SK-N-SH treated with all-trans-retinoic acid at 6 μM for 48 hours (cell line): Measurements from ENCODE around the gene RIMBP3C.
"Not testable (repeated sequence)": the region's sequence is repeated elsewhere in the genome, so short reads cannot be mapped to it uniquely, and the experiment has no call there.

Experiments used
- CSDC2 ChIP-seq: fragments of 250-450 bp; sonication (Bioruptor Pico); IDR thresholded peaks from 2 replicates; pipeline ENCODE4 v1.5.0; 2020; ENCODE audit warnings: mild to moderate bottlenecking, moderate library complexity
- ESRRG ChIP-seq: fragments of 250-450 bp; sonication (Bioruptor Pico); IDR thresholded peaks from 2 replicates; pipeline ENCODE4 v1.6.1; 2021; ENCODE audit warnings: mild to moderate bottlenecking
- ISL1 ChIP-seq: fragments of 250-450 bp; sonication (Bioruptor Pico); IDR thresholded peaks from 2 replicates; pipeline ENCODE4 v2.1.2; 2022; ENCODE audit warnings: mild to moderate bottlenecking, moderate library complexity
- RARB ChIP-seq: fragments of 250-450 bp; sonication (Bioruptor Pico); IDR thresholded peaks from 2 replicates; pipeline ENCODE4 v1.8.0; 2021; ENCODE audit warnings: mild to moderate bottlenecking, moderate library complexity
- TOX ChIP-seq: fragments of 250-450 bp; sonication (Bioruptor Pico); IDR thresholded peaks from 2 replicates; pipeline ENCODE4 v1.8.0; 2021; ENCODE audit warnings: mild to moderate bottlenecking, moderate library complexity, borderline replicate concordance
- ZC3H10 ChIP-seq: fragments of 250-450 bp; sonication (Bioruptor Pico); IDR thresholded peaks from 2 replicates; pipeline ENCODE4 v1.5.1; 2021; ENCODE audit warnings: mild to moderate bottlenecking, moderate library complexity
- ZFP3 ChIP-seq: fragments of 250-450 bp; sonication (Bioruptor Pico); IDR thresholded peaks from 2 replicates; pipeline ENCODE4 v1.5.0; 2020; ENCODE audit warnings: mild to moderate bottlenecking, moderate library complexity
- ZFP30 ChIP-seq: fragments of 450-650 bp; formaldehyde crosslinking; IDR thresholded peaks from 2 replicates; pipeline ENCODE4 v1.5.0; 2022; ENCODE audit warnings: mild to moderate bottlenecking, moderate library complexity
- ZNF565 ChIP-seq: fragments of 450-650 bp; formaldehyde crosslinking; conservative IDR thresholded peaks from 2 replicates; pipeline ENCODE4 v1.5.0; 2020; ENCODE audit warnings: low read depth, mild to moderate bottlenecking, moderate library complexity
- ZNF8 ChIP-seq: fragments of 450-650 bp; formaldehyde crosslinking; IDR thresholded peaks from 2 replicates; pipeline ENCODE4 v1.5.0; 2020; ENCODE audit warnings: mild to moderate bottlenecking, moderate library complexity
- TF ChIP-seq, protein P1 (sequence below): fragments of 250-450 bp; sonication (Bioruptor Pico); IDR thresholded peaks from 2 replicates; pipeline ENCODE4 v1.5.1; 2020; ENCODE audit warnings: low read depth, mild to moderate bottlenecking, moderate library complexity
- TF ChIP-seq, protein P2 (sequence below): fragments of 250-450 bp; sonication (Bioruptor Pico); IDR thresholded peaks from 2 replicates; pipeline ENCODE4 v1.8.0; 2020; ENCODE audit warnings: mild to moderate bottlenecking, moderate library complexity, borderline replicate concordance
- TF ChIP-seq, protein P3 (sequence below): fragments of 250-450 bp; sonication (Bioruptor Pico); IDR thresholded peaks from 2 replicates; pipeline ENCODE4 v1.5.1; 2021; ENCODE audit warnings: mild to moderate bottlenecking, moderate library complexity

DNA sequence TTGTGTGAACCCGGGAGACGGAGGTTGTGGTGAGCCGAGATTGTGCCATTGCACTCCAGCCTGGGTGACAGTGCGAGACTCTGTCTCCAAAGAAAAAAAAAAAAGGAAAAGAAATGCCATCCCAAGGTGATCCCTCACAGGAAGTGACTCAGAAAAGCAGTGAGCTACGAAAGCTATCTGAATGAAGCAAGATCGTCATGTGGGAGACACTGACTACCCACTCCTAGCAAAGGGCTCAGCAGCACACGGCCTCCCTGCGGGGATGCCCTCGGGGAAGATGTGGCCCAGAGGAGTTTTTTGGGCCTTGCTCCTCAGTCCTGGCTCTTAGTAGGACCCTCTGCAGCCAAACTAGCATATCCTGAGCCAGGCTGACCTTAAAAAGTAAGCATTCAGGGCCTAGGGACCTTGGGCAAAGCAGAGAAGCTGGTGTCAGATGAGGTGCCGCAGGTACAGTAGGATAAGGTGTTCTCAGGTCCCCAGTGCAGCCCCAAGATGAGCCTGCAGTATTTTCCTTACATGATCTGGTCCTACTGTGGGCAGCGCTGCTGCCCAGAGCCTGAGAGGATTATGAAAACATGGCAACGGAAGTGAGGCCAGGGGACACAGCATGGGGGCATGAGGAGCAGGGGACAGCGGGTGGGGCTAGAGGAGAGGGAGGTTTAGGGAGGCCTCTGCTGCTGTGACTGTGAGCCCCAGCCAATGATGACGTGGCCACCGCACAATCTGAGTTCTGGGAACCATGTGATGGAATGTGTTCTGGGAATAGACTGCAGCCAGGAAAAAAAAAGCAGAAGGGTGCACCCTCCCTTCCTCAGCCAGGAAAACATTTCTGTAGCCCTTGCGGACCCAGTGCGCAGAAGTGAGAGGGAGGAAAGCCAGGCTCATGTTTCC lies 6.6 kb downstream of the RIMBP3C start:
- not testable (repeated sequence) for TF ChIP-seq ZFP30 (CRISPR knock-in tag); ZC3H10; ISL1 (CRISPR knock-in tag); RARB (CRISPR knock-in tag); TOX; ZNF565 (CRISPR knock-in tag); ESRRG (CRISPR knock-in tag); ZNF8 (CRISPR knock-in tag); CSDC2 (CRISPR knock-in tag); ZFP3 (CRISPR knock-in tag)
- TF ChIP-seq, protein P1, sequence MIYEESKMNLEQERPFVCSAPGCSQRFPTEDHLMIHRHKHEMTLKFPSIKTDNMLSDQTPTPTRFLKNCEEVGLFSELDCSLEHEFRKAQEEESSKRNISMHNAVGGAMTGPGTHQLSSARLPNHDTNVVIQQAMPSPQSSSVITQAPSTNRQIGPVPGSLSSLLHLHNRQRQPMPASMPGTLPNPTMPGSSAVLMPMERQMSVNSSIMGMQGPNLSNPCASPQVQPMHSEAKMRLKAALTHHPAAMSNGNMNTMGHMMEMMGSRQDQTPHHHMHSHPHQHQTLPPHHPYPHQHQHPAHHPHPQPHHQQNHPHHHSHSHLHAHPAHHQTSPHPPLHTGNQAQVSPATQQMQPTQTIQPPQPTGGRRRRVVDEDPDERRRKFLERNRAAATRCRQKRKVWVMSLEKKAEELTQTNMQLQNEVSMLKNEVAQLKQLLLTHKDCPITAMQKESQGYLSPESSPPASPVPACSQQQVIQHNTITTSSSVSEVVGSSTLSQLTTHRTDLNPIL = not testable (repeated sequence)
- TF ChIP-seq, protein P2, sequence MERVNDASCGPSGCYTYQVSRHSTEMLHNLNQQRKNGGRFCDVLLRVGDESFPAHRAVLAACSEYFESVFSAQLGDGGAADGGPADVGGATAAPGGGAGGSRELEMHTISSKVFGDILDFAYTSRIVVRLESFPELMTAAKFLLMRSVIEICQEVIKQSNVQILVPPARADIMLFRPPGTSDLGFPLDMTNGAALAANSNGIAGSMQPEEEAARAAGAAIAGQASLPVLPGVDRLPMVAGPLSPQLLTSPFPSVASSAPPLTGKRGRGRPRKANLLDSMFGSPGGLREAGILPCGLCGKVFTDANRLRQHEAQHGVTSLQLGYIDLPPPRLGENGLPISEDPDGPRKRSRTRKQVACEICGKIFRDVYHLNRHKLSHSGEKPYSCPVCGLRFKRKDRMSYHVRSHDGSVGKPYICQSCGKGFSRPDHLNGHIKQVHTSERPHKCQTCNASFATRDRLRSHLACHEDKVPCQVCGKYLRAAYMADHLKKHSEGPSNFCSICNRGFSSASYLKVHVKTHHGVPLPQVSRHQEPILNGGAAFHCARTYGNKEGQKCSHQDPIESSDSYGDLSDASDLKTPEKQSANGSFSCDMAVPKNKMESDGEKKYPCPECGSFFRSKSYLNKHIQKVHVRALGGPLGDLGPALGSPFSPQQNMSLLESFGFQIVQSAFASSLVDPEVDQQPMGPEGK = not testable (repeated sequence)
- TF ChIP-seq, protein P3, sequence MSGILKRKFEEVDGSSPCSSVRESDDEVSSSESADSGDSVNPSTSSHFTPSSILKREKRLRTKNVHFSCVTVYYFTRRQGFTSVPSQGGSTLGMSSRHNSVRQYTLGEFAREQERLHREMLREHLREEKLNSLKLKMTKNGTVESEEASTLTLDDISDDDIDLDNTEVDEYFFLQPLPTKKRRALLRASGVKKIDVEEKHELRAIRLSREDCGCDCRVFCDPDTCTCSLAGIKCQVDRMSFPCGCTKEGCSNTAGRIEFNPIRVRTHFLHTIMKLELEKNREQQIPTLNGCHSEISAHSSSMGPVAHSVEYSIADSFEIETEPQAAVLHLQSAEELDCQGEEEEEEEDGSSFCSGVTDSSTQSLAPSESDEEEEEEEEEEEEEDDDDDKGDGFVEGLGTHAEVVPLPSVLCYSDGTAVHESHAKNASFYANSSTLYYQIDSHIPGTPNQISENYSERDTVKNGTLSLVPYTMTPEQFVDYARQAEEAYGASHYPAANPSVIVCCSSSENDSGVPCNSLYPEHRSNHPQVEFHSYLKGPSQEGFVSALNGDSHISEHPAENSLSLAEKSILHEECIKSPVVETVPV (CRISPR knock-in tag) = not testable (repeated sequence)
